GM12878 (cell line): ENCODE data around the gene PTGIS. TPM values are rescaled to one million over a fixed set of nuclear protein-coding genes. Genes with fewer than 3 reads are reported as not detected.

Experiments used
- CREM ChIP-seq: IDR thresholded peaks from 2 replicates; pipeline ENCODE4 v1.6.1; 2014; ENCODE audit warnings: antibody characterized with exemption, low read depth
- DPF2 ChIP-seq: fragments of 450-650 bp; IDR thresholded peaks from 2 replicates; pipeline ENCODE4 v1.6.1; 2017; ENCODE audit warnings: mild to moderate bottlenecking
- HDGF ChIP-seq: fragments of 450-650 bp; IDR thresholded peaks from 2 replicates; pipeline ENCODE4 v1.6.1; 2016; ENCODE audit warnings: antibody characterized with exemption
- MYB ChIP-seq: fragments of 150-350 bp; IDR thresholded peaks from 2 replicates; pipeline ENCODE4 v1.6.1; 2014; ENCODE audit warnings: mild to moderate bottlenecking, low read depth, low read length, borderline replicate concordance
- NFYB ChIP-seq: IDR thresholded peaks from 2 replicates; pipeline ENCODE4 v1.6.1; 2011; ENCODE audit warnings: low read depth, mild to moderate bottlenecking, low read length, improper control_type of control experiment, moderate library complexity; ENCODE audit not compliant: insufficient read depth
- RUNX3 ChIP-seq: IDR thresholded peaks from 2 replicates; pipeline ENCODE4 v1.6.1; 2012; ENCODE audit warnings: low read length, inconsistent platforms
- SMARCA5 ChIP-seq: fragments of 450-650 bp; IDR thresholded peaks from 2 replicates; pipeline ENCODE4 v1.6.1; 2017; ENCODE audit warnings: mild to moderate bottlenecking
- SMC3 ChIP-seq: IDR thresholded peaks from 2 replicates; pipeline ENCODE4 v1.6.1; 2011; ENCODE audit warnings: low read length, improper control_type of control experiment, borderline replicate concordance
- SP1 ChIP-seq: IDR thresholded peaks from one replicate; pipeline ENCODE4 v1.6.1; 2011; ENCODE audit warnings: low read depth, low read length
- SUZ12 ChIP-seq: fragments of 200-600 bp; sonication (generic); IDR thresholded peaks from one replicate; pipeline ENCODE4 v1.6.1; 2018; ENCODE audit warnings: antibody characterized with exemption, mild to moderate bottlenecking; ENCODE audit not compliant: unreplicated experiment
- YY1 ChIP-seq: IDR thresholded peaks from 2 replicates; pipeline ENCODE4 v1.6.1; 2011; ENCODE audit warnings: low read depth, mild to moderate bottlenecking, low read length
- polyA plus RNA-seq, 11 experiments: library from polyadenylated mRNA; depleted of rRNA in 4 of 11; unstranded in 6 of 11; stranded (reverse) in 5 of 11; fragments of >200 nt; fragmentation: Nextera tagmentation in 4 of 11; fragmentation: Illumina TruSeq in 1 of 11; extraction: Ambion mirVana in 4 of 11; extraction: Trizol in 1 of 11; gene quantifications; 1 replicate in 1 of 11; 2 replicates in 10 of 11; pipeline versions ENCODE4 v1.2.1 to v1.2.3, GENCODE V29; 2011 to 2016; ENCODE audit warnings: inconsistent platforms in 2 of 11, missing spikeins in 2 of 11, low read depth in 1 of 11
- total RNA-seq, 4 experiments: library from RNA; depleted of rRNA in 3 of 4; stranded (reverse); fragments of >200 nt in 3 of 4; fragmentation: Illumina TruSeq in 1 of 4; extraction: Trizol in 1 of 4; gene quantifications; 2 replicates each; pipeline versions ENCODE4 v1.2.1 to v1.2.3, GENCODE V29; 2013 to 2021
- TF ChIP-seq, protein P1 (sequence below): fragments of 450-650 bp; IDR thresholded peaks from 2 replicates; pipeline ENCODE4 v1.6.1; 2017; ENCODE audit warnings: mild to moderate bottlenecking, low read depth, inconsistent platforms; ENCODE audit not compliant: poor library complexity, severe bottlenecking
- TF ChIP-seq, protein P2 (sequence below): fragments of 450-650 bp; IDR thresholded peaks from 2 replicates; pipeline ENCODE4 v1.6.1; 2014; ENCODE audit warnings: mild to moderate bottlenecking
- TF ChIP-seq, protein P3 (sequence below), 3 experiments: IDR thresholded peaks in 2 of 3; conservative IDR thresholded peaks in 1 of 3; 2 replicates each; pipeline ENCODE4 v1.5.1; 2011; ENCODE audit warnings: low read depth in 3 of 3, low read length in 3 of 3, mild to moderate bottlenecking in 3 of 3, control low read depth in 2 of 3, moderate library complexity in 2 of 3, inconsistent platforms in 1 of 3, mixed read lengths in 1 of 3; ENCODE audit not compliant: control insufficient read depth in 2 of 3, insufficient read depth in 1 of 3; ENCODE audit errors: extremely low read depth in 1 of 3
- TF ChIP-seq, protein P4 (sequence below): fragments of 450-650 bp; IDR thresholded peaks from 2 replicates; pipeline ENCODE4 v1.6.1; 2016; ENCODE audit warnings: mild to moderate bottlenecking
- TF ChIP-seq, protein P5 (sequence below): fragments of 450-650 bp; conservative IDR thresholded peaks from 2 replicates; pipeline ENCODE4 v1.6.1; 2017; ENCODE audit warnings: mild to moderate bottlenecking, moderate library complexity
- TF ChIP-seq, protein P6 (sequence below): fragments of 450-650 bp; IDR thresholded peaks from 2 replicates; pipeline ENCODE4 v1.6.1; 2017; ENCODE audit warnings: antibody characterized with exemption, mild to moderate bottlenecking, moderate library complexity

Gene PTGIS
- total and polyA plus RNA-seq, 10 of the 15 experiments (the other 5 are each of a cell fraction or from before 2014, with no cell fraction given) = 0.10 TPM; not detected in 9

DNA sequence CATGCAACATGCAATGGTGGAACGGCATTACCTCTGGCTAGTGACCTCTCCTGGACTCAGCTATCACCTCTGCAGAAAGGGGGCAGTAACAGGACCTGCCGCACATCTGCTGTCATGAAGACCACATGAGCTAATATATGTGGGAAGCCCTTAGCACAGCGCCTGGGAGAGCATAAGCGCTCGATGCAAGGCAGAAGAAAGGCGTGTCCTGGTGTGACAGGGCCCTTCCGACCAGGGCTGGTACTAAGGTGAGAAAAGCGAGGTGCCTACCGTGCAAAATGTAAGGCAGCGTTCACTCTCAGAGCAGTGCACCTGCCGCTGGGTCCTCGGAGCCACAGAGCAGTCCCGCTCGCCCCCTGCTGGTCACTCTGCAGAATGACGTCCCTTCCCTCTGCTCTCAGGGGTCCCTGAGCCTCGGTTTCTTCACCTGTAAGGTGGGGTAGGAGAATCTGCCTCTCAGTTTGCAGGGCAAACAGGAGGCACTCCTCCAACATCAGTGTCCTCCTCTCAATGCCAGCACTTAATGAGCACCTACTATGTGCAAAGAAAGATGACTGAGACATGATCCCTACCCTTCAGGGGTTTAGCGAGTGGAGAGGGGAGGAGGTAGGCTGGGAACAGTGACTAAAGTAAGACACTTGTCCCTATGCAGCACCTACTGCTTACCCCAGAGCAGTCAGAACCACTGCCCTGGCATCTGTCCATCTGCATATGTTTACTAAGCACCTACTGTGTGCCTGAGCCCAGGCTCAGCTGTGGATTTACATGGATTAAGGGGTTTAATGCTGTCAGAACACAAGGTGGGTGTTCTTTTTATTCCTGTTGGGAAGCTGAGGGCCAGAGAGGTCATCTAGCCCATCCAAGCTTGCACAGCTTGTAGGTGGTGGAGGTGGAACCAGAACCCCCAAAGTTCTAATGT is 41.1 kb upstream of the PTGIS start (continued):
- no peak for TF ChIP-seq MYB
- peak; percentile 85 for TF ChIP-seq DPF2
- TF ChIP-seq SP1 = peak; percentile 35
- no peak for TF ChIP-seq NFYB
- peak; percentile 83 for TF ChIP-seq SMC3
- peak; percentile 49; the same call in 1 of the 2 replicates for TF ChIP-seq YY1
- TF ChIP-seq, protein P1, sequence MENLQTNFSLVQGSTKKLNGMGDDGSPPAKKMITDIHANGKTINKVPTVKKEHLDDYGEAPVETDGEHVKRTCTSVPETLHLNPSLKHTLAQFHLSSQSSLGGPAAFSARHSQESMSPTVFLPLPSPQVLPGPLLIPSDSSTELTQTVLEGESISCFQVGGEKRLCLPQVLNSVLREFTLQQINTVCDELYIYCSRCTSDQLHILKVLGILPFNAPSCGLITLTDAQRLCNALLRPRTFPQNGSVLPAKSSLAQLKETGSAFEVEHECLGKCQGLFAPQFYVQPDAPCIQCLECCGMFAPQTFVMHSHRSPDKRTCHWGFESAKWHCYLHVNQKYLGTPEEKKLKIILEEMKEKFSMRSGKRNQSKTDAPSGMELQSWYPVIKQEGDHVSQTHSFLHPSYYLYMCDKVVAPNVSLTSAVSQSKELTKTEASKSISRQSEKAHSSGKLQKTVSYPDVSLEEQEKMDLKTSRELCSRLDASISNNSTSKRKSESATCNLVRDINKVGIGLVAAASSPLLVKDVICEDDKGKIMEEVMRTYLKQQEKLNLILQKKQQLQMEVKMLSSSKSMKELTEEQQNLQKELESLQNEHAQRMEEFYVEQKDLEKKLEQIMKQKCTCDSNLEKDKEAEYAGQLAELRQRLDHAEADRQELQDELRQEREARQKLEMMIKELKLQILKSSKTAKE = no peak
- TF ChIP-seq, protein P2, sequence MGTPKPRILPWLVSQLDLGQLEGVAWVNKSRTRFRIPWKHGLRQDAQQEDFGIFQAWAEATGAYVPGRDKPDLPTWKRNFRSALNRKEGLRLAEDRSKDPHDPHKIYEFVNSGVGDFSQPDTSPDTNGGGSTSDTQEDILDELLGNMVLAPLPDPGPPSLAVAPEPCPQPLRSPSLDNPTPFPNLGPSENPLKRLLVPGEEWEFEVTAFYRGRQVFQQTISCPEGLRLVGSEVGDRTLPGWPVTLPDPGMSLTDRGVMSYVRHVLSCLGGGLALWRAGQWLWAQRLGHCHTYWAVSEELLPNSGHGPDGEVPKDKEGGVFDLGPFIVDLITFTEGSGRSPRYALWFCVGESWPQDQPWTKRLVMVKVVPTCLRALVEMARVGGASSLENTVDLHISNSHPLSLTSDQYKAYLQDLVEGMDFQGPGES = no peak
- 0 out of 2 replicates have a peak, but pooled peaks have one; percentile 1 for TF ChIP-seq RUNX3
- peak; percentile 26; the same call in 1 of the 2 replicates for TF ChIP-seq HDGF
- TF ChIP-seq, protein P3, sequence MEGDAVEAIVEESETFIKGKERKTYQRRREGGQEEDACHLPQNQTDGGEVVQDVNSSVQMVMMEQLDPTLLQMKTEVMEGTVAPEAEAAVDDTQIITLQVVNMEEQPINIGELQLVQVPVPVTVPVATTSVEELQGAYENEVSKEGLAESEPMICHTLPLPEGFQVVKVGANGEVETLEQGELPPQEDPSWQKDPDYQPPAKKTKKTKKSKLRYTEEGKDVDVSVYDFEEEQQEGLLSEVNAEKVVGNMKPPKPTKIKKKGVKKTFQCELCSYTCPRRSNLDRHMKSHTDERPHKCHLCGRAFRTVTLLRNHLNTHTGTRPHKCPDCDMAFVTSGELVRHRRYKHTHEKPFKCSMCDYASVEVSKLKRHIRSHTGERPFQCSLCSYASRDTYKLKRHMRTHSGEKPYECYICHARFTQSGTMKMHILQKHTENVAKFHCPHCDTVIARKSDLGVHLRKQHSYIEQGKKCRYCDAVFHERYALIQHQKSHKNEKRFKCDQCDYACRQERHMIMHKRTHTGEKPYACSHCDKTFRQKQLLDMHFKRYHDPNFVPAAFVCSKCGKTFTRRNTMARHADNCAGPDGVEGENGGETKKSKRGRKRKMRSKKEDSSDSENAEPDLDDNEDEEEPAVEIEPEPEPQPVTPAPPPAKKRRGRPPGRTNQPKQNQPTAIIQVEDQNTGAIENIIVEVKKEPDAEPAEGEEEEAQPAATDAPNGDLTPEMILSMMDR (IDR thresholded peaks at IDR 0.05 in 2 of 3, conservative IDR thresholded peaks at IDR 0.05 in 1 of 3; ENCODE audit: control insufficient read depth in 2 of 3, extremely low read depth in 1 of 3, insufficient read depth in 1 of 3, low read depth in 3 of 3, low read length in 3 of 3) = peak; percentile 90 to 99 (median 98)
- TF ChIP-seq, protein P4, sequence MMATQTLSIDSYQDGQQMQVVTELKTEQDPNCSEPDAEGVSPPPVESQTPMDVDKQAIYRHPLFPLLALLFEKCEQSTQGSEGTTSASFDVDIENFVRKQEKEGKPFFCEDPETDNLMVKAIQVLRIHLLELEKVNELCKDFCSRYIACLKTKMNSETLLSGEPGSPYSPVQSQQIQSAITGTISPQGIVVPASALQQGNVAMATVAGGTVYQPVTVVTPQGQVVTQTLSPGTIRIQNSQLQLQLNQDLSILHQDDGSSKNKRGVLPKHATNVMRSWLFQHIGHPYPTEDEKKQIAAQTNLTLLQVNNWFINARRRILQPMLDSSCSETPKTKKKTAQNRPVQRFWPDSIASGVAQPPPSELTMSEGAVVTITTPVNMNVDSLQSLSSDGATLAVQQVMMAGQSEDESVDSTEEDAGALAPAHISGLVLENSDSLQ = no peak
- peak; percentile 59; the same call in 1 of the 2 replicates for TF ChIP-seq CREM
- TF ChIP-seq, protein P5, sequence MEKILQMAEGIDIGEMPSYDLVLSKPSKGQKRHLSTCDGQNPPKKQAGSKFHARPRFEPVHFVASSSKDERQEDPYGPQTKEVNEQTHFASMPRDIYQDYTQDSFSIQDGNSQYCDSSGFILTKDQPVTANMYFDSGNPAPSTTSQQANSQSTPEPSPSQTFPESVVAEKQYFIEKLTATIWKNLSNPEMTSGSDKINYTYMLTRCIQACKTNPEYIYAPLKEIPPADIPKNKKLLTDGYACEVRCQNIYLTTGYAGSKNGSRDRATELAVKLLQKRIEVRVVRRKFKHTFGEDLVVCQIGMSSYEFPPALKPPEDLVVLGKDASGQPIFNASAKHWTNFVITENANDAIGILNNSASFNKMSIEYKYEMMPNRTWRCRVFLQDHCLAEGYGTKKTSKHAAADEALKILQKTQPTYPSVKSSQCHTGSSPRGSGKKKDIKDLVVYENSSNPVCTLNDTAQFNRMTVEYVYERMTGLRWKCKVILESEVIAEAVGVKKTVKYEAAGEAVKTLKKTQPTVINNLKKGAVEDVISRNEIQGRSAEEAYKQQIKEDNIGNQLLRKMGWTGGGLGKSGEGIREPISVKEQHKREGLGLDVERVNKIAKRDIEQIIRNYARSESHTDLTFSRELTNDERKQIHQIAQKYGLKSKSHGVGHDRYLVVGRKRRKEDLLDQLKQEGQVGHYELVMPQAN = 0 out of 2 replicates have a peak, but pooled peaks have one; percentile 13
- TF ChIP-seq SUZ12 = no peak
- TF ChIP-seq, protein P6, sequence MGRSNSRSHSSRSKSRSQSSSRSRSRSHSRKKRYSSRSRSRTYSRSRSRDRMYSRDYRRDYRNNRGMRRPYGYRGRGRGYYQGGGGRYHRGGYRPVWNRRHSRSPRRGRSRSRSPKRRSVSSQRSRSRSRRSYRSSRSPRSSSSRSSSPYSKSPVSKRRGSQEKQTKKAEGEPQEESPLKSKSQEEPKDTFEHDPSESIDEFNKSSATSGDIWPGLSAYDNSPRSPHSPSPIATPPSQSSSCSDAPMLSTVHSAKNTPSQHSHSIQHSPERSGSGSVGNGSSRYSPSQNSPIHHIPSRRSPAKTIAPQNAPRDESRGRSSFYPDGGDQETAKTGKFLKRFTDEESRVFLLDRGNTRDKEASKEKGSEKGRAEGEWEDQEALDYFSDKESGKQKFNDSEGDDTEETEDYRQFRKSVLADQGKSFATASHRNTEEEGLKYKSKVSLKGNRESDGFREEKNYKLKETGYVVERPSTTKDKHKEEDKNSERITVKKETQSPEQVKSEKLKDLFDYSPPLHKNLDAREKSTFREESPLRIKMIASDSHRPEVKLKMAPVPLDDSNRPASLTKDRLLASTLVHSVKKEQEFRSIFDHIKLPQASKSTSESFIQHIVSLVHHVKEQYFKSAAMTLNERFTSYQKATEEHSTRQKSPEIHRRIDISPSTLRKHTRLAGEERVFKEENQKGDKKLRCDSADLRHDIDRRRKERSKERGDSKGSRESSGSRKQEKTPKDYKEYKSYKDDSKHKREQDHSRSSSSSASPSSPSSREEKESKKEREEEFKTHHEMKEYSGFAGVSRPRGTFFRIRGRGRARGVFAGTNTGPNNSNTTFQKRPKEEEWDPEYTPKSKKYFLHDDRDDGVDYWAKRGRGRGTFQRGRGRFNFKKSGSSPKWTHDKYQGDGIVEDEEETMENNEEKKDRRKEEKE = no peak
- TF ChIP-seq SMARCA5 = 0 out of 2 replicates have a peak, but pooled peaks have one; percentile 55
